NK-92 treated with Interleukin-12 subunit alpha and Interleukin-12 subunit beta, amount 100 ng/mL, for 24 hours (cell line): ENCODE data around the gene LMBR1L.
"Not testable (repeated sequence)": the region's sequence is repeated elsewhere in the genome, so short reads cannot be mapped to it uniquely, and the experiment has no call there.

ENCODE experiments used
- DNase-seq: peaks from one replicate; lab custom pipeline; 2025; lab: John Stamatoyannopoulos, UW

LMBR1L gene

GRCh38 chr12:49086116-49086515 is 24.5 kb downstream of the LMBR1L start:
- DNase-seq: no peak

- no peak for DNase-seq
Measured at GRCh38 chr12:49084438-49084837, 26.2 kb downstream of the LMBR1L start.

GRCh38 chr12:49079793-49080192 is 30.9 kb downstream of the LMBR1L start:
- no peak for DNase-seq

- DNase-seq: no peak
Measured at GRCh38 chr12:49070971-49071370, 39.7 kb downstream of the LMBR1L start.

GRCh38 chr12:49069507-49070346 is 40.9 kb downstream of the LMBR1L start, which contains the start of gene RHEBL1:
RHEBL1 (minus strand) TSS chr12:49069979; CDS start chr12:49069785, 194 bp downstream.
- peak; percentile 97 for DNase-seq

- DNase-seq: no peak
Measured at GRCh38 chr12:49068879-49069506, 41.7 kb downstream of the LMBR1L start.

GRCh38 chr12:49066120-49066519 is 44.5 kb downstream of the LMBR1L start:
- no peak for DNase-seq

- no peak for DNase-seq
Measured at GRCh38 chr12:49064767-49065152, 45.9 kb downstream of the LMBR1L start.

GRCh38 chr12:49061916-49062315 is 48.7 kb downstream of the LMBR1L start:
- DNase-seq: not testable (repeated sequence)

- DNase-seq: no peak
Measured at GRCh38 chr12:49061157-49061650, 49.4 kb downstream of the LMBR1L start.

- peak; percentile 74 for DNase-seq
Measured at GRCh38 chr12:49060237-49061156, 50.1 kb downstream of the LMBR1L start, which contains the start of gene KMT2D. KMT2D (minus strand) TSS chr12:49060794; CDS start chr12:49055324, 5,470 bp downstream.

GRCh38 chr12:49059299-49060171 is 51.1 kb downstream of the LMBR1L start:
- no peak for DNase-seq

- no peak for DNase-seq
Measured at GRCh38 chr12:49059045-49059298, 51.7 kb downstream of the LMBR1L start.

- DNase-seq: no peak
Measured at GRCh38 chr12:49058366-49059044, 52.1 kb downstream of the LMBR1L start.

- DNase-seq: no peak
Measured at GRCh38 chr12:49057888-49058287, 52.8 kb downstream of the LMBR1L start.

GRCh38 chr12:49055978-49056754 is 54.5 kb downstream of the LMBR1L start:
- no peak for DNase-seq

- DNase-seq: no peak
Measured at GRCh38 chr12:49055092-49055491, 55.6 kb downstream of the LMBR1L start.

GRCh38 chr12:49054524-49054923 is 56.1 kb downstream of the LMBR1L start:
- DNase-seq: no peak

- no peak for DNase-seq
Measured at GRCh38 chr12:49054096-49054495, 56.6 kb downstream of the LMBR1L start.
